NCI-H510A (cell line): ENCODE measurements around the gene LIX1.
"Not testable (repeated sequence)": the region's sequence is repeated elsewhere in the genome, so short reads cannot be mapped to it uniquely, and the experiment has no call there.

ENCODE experiments used
- DNase-seq: peaks from one replicate; lab custom pipeline; 2025; lab: John Stamatoyannopoulos, UW

The LIX1 gene

DNA sequence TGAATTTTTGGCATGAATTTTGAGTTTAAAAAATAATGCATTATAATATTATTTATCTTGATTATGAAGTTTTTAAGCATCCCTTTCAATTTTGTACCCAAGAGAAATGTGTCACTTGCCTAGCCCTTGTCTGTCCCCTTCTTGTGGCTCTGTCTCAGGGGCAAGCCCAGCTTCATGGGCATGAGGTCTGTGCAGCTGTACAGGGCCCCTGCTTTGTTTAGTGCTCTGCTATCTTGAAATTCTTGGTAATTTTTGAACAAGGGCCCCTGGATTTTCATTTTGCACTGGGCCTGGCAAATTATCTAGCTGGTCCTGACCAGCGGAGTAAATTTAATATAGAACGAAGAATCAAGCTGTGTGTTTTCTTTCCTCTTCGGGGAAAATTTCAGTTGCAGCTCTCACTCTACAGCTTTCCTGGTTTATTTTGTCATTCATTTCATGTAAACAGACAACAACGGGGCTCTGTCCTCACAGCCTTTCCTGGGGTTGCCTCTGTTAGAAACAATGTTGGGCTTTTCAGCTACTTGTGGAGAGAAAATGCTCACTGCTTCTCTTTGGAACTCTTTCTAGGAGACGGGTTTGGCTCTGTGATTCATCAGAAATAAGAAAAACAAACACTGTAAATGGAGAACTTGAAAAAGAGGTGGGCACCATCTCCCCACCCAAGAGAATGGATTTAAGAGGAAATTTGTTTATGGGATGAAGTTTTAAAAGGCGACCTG, 41.1 kb downstream of the LIX1 start:
- DNase-seq = no peak

- DNase-seq = no peak
Observed at GRCh38 chr5:97100476-97100875, 41.9 kb downstream of the LIX1 start.

GRCh38 chr5:97098922-97099321, 43.5 kb downstream of the LIX1 start:
- DNase-seq = no peak

DNA sequence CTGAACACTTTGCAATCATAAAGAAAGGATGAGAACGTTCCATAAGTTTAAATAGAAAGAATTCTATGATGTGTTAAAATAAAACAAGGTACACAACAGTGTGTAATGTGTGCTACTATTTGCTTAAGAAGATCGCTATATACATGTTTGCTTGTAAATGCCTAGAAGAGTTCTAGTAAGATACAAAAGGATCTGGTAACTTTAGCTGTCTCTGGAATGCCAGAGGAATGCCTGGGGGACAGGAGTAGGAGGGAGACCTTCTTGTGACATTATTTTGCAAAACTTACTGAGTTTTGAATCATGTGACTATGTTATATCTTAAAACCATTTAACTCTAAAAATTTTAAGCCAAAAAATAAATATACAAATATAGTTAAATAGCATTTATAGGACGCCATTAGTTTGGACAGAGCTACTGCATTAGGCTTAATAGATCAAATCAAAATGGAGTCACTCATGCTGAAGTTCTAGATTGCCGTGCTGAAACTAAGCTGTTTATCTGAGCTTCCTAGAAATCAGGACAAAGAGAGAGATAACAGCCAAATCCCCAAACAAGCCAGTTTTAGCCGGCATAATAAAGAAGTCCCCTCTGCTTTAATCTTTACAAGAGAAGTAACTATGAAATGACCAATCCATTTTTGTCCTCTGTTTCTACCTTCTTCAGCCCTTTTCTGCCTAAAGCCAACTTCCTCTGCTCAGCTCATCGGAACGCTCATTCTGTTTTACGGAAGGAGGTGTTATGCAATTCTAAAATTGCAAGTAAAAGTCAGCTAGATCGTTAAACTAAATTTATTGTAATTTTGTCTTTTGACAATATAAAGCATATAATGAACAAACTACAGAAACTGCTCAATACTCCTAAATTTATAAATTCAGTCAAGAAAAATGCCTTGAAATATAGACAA, 44.8 kb downstream of the LIX1 start:
- no peak for DNase-seq

DNA sequence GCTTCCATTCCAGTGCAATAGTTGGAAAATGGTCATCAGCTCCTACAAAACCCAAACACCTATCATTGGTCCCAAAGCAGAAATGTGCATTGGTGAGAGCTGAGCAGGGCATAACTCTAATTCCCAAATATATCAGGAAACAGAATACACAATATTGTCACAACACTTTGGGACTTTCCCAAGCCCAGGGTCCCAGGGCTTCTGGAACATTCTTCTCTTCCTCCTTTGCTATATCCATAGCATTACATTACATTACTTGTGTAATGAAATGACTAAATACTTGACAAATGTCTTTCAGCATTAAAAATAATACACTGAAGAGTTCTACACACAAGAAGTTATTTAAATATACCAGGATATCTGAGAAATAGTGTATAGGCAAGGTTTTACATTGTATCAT, 45.6 kb downstream of the LIX1 start:
- no peak for DNase-seq

- DNase-seq = no peak
Observed at GRCh38 chr5:97096191-97096590, 46.2 kb downstream of the LIX1 start.

GRCh38 chr5:97095318-97095732, 47.1 kb downstream of the LIX1 start:
- DNase-seq = no peak

- no peak for DNase-seq
Observed at GRCh38 chr5:97094579-97095317, 47.7 kb downstream of the LIX1 start.

DNA sequence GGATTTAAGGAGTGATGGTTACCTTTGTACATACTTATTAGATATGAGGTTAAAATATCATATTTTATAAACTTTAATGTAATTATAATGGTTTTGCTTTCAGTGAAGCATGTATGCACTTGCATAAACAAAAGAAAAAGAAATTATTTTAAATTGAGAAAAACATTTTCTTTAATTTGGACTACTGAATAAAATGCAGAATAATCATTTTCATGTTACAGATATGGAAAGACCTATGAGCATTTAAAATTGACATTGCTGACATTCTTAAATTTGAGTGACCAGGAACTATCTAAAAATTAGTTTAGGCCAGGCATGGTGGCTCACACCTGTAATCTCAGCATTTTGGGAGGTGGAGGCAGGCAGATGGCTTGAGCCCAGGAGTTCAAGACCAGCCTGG, 49.2 kb downstream of the LIX1 start:
- DNase-seq = no peak

- no peak for DNase-seq
Observed at GRCh38 chr5:97090944-97091343, 51.5 kb downstream of the LIX1 start.

DNA sequence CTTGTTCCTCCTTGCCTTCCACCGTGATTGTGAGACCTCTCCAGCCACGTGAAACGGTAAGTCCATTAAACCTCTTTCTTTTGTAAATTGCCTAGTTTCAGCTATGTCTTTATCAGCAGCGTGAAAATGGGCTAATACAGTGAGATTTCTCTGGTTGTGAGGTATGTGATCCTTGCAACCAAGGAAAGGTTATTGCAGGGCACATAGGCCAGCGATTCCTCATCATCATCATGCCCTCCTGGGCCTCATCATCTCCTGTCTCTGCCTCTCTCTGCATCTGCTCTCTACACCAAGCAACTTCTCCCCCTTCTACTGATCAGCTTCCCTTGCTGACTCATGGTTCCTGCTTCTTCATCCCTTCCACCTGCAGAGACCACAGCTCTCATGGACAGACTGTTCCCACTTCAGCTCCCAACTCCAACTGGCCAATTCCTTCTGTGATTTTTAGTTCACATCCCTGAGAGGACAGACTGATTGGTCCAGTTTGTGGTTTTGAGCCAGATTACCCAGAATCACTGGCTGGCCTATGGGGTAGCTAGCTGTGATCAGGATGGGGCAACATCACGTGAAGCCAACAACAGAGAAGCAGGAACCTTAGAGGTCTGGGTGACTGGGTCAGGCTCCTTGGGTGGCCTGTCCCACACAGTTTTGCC, 53.1 kb downstream of the LIX1 start:
- DNase-seq = no peak

DNA sequence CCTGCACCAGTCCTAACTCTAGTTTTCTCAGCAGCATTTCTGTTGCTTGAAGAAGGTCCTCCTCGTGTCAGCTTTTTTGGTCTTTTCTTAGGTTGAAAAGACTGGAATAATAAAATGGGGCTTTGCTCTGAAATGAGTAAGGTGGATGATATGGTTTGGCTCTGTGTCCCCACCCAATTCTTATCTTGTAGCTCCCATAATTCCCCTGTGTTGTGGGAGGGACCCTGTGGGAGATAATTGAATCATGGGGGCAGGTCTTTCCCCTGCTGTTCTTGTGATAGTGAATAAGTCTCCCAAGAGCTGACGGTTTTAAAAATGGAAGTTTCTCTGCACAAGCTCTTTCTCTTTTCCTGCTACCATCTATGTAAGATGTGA, 53.6 kb downstream of the LIX1 start:
- DNase-seq = no peak

DNA sequence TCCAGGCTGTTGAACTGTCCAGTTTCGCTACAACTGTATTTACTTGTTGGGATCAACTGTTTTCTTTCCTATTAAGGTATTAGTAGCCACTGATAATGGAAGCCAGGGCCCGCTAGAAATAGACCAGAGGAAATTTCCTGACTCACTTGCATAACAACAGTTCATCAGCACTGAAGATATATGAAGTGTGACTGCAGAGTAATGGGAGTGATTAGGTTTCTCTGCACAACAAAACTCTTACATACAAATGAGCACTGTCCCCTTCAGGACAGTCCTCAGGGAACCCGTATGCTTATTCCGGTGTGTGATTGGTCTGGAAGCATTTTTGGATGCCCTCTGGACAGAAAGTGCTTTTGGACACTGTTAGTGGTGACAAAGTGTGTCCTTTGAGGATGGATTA, 55.3 kb downstream of the LIX1 start:
- no peak for DNase-seq

DNA sequence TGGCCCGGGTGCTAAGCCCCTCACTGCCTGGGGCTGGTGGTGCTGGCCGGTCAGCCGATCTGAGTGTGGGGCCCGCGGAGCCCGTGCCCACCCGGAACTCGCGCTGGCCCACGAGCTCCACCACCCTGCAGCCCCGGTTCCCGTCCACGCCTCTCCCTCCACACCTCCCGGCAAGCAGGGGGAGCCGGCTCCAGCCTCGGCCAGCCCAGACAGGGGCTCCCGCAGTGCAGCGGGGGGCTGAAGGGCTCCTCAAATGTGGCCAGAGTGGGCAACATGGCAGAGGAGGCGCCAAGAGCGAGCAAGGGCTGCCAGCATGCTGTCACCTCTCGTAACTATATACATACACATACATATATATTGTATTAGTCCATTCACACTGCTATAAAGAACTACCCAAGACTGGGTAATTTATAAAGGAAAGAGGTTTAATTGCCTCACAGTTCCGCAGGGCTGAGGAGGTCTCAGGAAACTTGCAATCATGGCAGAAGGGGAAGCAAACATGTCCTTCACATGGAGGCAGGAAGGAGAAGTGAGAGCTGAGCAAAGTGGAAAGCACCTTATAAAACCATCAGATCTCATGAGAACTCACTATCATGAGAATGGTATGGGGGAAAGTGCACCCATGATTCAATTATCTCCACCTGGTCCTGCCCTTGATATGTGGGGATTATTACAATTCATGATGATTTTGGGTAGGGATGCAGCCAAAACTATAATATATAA, 56.8 kb downstream of the LIX1 start:
- DNase-seq = no peak

DNA sequence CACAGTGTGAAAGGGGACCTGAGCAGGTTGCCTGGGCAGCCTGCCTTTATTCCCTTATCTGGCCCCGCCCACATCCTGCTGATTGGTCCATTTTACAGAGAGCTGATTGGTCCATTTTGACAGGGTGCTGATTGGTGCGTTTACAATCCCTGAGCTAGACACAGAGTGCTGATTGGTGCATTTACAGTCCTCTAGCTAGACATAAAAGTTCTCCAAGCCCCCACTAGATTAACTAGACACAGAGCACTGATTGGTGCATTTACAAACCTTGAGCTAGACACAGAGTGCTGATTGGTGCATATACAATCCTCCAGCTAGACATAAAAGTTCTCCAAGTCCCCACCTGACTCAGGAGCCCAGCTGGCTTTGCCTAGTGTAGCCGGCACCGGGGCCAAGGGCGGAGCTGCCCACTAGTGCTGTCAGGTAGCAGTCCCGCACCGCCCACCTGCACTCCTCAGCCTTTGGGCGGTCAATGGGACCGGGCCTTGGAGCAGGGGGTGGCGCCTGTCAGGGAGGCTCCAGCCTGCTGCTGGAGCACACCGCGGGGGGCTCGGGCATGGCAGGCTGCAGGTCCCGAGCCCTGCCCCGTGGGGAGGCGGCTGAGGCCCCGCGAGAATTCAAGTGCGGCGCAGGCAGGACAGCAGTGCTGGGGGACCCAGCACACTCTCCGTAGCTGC, 57.5 kb downstream of the LIX1 start:
- not testable (repeated sequence) for DNase-seq

DNA sequence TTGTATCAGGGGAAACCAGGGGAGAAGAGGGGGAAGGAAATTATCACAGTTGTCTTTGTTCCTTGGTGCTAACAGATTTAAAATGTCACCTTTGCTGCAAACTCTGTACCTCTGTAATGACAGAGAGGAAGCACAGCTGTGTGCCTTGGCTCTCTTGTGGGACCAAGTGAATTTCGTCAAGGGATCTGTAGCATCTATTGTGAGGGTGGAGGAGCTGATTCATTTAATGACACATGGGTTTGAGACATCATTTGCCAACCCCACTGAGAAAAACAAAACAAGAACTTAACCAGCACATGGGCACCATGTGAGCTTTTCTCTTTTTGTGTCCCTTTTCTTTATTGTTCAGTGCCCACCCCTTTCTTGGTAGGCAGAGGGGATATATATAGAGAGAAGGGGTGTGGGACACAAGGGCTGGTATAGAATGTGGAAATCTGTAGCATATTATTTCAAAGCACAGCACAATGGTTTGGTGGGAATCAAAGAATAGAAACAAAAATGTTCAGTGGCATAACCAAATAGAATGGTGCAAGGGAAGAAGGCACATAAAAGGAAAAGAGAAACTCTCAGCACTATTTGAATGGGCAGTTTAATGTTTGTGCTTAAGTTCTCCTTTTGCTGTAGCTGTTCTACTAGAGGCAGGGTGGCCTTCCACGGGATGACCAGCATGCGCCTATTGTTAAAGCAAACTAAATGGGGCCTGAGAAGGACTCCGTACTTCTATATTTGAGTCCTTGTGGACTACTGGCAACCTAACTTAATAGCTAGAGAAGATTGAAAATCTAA, 63.3 kb downstream of the LIX1 start:
- DNase-seq = no peak

DNA sequence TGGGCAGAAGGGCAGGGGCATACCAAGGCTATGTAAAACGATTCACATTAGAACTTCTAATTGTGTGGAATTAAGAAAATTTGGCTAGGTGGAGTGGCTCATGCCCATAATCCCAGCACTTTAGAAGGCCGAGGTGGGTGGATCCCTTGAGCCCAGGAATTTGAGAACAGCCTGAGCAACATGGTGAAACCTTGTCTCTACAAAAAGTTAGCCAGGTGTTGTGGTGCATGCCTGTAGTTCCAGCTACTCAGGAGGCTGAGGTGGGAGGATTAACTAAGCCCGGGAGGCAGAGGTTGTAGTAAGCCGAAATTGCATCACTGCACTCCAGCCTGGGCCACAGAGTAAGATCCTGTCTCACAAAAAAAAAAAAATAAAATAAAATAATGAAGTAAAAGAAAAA, 65.2 kb downstream of the LIX1 start:
- no peak for DNase-seq

DNA sequence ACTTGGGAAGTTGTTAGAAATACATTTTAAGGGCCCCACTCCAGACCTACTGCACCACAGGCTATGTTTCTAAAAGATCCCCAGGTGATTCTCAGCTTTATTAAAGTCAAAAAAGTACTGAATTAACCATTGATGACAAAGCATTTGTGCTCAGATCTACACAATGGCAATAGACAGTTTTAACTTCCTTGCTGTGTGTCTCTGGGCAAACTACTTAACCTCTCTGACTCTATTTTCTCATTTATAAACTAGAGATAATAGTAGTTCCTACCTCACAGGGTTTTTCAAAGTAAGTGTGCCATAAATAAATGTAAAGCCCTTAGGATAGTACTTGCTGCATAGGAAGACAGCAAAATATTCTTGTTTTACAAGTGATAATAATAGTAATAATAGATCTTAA, 66.3 kb downstream of the LIX1 start:
- no peak for DNase-seq

GRCh38 chr5:97075649-97076048, 66.8 kb downstream of the LIX1 start:
- DNase-seq = no peak

DNA sequence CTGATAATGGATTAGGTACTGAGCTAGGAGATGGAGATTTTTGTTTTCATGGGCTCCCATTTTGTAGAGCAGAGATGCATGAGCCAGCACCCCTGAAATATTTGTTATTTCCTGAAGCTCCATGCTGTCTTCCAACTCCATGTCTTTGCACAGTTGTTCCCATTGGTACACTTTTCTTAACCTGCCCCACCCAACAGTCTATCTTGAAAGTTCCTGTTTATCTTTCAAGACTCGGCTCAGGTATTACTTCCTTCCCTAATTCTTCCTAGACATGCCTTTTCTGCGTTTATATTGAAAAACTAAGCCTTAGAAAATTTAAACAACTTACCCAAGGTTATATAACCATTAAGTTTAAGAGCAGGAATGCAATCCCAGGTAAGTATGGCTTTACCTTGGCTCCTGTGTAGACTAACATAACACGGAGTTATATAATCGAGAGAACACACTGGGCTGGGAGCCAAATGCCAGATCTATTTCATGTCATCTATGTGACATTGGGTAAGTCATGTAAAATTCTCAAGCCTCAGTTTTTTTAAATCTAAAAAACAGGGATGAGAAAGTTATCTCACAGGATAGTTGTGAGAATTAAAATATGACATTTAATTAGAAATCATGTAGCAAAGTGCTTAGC, 67.4 kb downstream of the LIX1 start:
- no peak for DNase-seq
